Esophagus squamous epithelium (tissue), 4 donors: Measurements from ENCODE around the gene EPB41L4A.

Source experiments
- POLR2A ChIP-seq, 4 donors: fragments of 450-650 bp; IDR thresholded peaks; one replicate each; pipeline ENCODE4 v1.6.1; 2017; ENCODE audit warnings: antibody characterized with exemption in 4 of 4, mild to moderate bottlenecking in 4 of 4, moderate library complexity in 3 of 4
- TF ChIP-seq, protein P1 (sequence below), 6 experiments: fragments of 450-650 bp in 4 of 6; fragments of 200-600 bp in 2 of 6; sonication (generic) in 2 of 6; IDR thresholded peaks; one replicate each; pipeline ENCODE4 v1.5.1; 2016 to 2019; ENCODE audit warnings: antibody characterized with exemption in 6 of 6, mild to moderate bottlenecking in 4 of 6, moderate library complexity in 4 of 6

DNA sequence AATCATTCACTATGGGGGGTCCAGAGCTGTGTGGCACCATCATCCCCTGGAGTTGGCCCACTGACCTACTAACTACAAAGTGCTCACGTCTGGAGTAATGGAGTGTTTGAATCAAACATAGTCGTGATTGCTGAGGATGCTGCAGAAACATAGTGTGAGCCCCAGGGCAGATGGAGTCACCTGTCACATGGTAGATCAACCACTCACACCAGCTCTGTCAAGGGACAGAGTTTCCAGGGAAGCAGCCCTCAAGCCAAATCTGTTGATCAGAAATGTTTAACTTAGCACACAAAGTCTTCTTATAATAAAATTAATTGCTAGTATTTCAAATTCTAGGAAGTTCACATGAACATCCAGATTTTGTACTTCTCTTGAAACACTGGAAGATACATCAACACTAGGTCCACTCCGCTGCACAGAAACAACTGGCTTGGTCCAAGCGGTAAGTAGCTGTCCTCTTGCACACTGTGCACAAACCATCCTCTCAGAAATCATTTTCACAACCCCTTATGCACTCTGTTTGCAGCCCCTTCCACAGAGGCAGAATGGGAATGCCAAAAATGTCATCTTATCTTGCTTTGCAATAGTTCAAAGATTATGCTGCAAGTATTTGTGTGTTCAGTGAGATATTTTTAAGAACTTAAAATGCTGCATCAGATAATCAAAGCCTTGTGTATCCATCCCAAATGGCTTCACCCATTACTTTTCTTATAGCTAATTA, 191.0 kb downstream of the EPB41L4A start:
- TF ChIP-seq, protein P1, sequence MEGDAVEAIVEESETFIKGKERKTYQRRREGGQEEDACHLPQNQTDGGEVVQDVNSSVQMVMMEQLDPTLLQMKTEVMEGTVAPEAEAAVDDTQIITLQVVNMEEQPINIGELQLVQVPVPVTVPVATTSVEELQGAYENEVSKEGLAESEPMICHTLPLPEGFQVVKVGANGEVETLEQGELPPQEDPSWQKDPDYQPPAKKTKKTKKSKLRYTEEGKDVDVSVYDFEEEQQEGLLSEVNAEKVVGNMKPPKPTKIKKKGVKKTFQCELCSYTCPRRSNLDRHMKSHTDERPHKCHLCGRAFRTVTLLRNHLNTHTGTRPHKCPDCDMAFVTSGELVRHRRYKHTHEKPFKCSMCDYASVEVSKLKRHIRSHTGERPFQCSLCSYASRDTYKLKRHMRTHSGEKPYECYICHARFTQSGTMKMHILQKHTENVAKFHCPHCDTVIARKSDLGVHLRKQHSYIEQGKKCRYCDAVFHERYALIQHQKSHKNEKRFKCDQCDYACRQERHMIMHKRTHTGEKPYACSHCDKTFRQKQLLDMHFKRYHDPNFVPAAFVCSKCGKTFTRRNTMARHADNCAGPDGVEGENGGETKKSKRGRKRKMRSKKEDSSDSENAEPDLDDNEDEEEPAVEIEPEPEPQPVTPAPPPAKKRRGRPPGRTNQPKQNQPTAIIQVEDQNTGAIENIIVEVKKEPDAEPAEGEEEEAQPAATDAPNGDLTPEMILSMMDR (IDR thresholded peaks at IDR 0.05) = no peak
- no peak for TF ChIP-seq POLR2A (IDR thresholded peaks at IDR 0.05)
